AG10803 (cell line): ENCODE data around the gene MAP3K15.

Experiments used
- DNase-seq: peaks from one replicate; pipeline ENCODE4 v3.0.0; 2010; ENCODE audit warnings: low read depth
- H3K4me3 ChIP-seq: 2 replicates; pipeline ENCODE4 v1.5.1; 2011; ENCODE audit warnings: mild to moderate bottlenecking, low read length, control low read depth
- CTCF ChIP-seq: conservative IDR thresholded peaks from 2 replicates; pipeline ENCODE4 v1.5.1; 2011; ENCODE audit warnings: mild to moderate bottlenecking, low read length, control low read depth, inconsistent platforms

Gene MAP3K15

DNA sequence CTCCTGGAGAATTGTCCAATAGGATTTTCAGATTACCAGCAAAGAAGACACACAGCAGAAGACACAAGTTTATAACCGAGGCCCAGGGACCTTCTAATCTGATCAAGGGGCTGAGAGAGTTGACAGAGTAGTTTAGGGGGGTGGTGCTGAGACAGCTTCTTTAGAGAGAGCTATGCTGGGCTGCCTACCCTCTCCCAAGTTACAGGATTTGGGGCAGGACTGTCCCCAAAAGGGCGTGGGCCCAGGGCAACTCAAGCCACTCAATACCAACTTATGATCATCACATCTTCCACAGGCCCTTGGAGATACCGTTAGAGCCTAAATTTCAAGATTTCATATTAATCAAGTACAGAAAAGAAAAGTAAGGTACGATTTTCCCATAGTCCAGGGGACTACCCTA, 128.6 kb downstream of the MAP3K15 start:
- no peak for TF ChIP-seq CTCF
- H3K4me3 ChIP-seq = no peak overlapping the region
- DNase-seq = no peak

GRCh38 chrX:19382555-19383145, 132.7 kb downstream of the MAP3K15 start:
- no peak for DNase-seq
- H3K4me3 ChIP-seq = no peak overlapping the region
- TF ChIP-seq CTCF = peak; percentile 58

DNA sequence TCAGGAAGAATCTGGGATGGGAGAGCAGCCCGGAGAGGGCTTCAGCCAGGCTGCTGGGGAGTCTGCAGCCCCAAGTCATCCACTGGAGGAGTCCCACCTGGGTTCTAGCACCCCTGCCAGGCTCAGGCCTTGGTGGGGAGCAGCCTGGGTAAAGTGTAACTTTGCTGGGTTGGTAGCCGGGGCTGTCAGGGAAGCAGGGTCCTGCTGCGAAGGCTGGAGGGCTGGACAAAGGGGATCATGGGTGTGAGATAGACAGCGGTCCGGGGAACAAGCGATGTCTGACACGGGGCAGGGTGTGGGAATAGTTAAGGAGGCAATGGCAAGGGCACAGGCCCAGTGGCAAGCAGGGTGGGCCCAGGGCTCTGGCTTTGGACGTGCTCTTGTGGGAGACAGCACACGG, 134.0 kb downstream of the MAP3K15 start:
- no peak for DNase-seq
- no peak for TF ChIP-seq CTCF
- no peak overlapping the region for H3K4me3 ChIP-seq

DNA sequence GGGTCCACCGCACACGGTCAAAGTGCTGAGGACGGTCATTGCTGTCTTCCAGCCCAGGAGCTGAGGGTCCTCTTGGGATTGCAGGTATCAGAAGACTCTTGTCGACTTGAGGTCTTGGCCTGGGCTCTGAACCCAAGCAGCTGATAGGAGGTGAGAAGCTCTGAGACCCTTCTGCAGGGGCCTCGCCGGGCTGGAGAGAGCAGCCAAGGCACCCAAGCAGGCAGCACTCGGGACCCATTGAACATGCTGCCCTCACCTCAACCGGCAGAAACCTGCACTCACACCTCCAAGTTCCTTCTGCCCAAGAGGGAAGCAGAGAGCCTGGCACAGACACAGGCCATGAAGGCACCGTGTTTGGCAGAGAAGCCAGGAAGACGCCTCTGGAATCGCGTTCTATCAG, 137.5 kb downstream of the MAP3K15 start:
- no peak for DNase-seq
- no peak overlapping the region for H3K4me3 ChIP-seq
- no peak for TF ChIP-seq CTCF

GRCh38 chrX:19375546-19375945, 139.8 kb downstream of the MAP3K15 start:
- DNase-seq = no peak
- no peak for TF ChIP-seq CTCF
- no peak overlapping the region for H3K4me3 ChIP-seq

GRCh38 chrX:19373351-19373891, 141.9 kb downstream of the MAP3K15 start:
- DNase-seq = no peak
- no peak for TF ChIP-seq CTCF
- no peak overlapping the region for H3K4me3 ChIP-seq

GRCh38 chrX:19372547-19373331, 142.6 kb downstream of the MAP3K15 start:
- H3K4me3 ChIP-seq = peak overlapping the region; percentile 54
- DNase-seq = no peak
- TF ChIP-seq CTCF = no peak
